GM18507 (cell line): ENCODE results near the gene LIMS2.
A peak's percentile ranks its signal among the peaks of the same experiment; 100 is the strongest.

Experiments
- DNase-seq: peaks from one replicate; pipeline ENCODE4 v3.0.0; 2011; ENCODE audit warnings: low read depth; ENCODE audit not compliant: insufficient read length; ENCODE audit errors: extremely low spot score
- FAIRE-seq: peaks from 2 replicates; lab custom pipeline; 2011; peaks lifted over from hg19 to GRCh38; lab: Jason Lieb, UNC

The LIMS2 gene

DNA sequence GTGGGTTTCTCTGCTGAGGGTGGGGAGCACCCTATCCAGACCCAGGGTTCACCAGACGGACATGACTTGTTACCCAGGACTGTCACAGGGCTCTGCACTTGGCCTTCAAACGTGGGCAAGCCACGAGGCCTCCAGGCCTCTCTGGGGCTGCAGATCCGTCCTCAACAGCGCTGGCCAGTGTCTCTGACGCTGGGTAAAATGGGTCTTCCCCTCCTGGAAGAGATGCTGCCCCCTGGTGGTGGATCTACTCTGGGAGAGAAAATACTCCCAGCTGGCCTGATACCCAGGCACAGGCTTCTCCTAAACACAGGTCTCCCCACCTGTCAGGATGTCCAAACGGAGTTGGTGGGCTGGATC is 25.7 kb downstream of the LIMS2 start:
- DNase-seq (peak; percentile 44), FAIRE-seq (peak; percentile 92)

DNA sequence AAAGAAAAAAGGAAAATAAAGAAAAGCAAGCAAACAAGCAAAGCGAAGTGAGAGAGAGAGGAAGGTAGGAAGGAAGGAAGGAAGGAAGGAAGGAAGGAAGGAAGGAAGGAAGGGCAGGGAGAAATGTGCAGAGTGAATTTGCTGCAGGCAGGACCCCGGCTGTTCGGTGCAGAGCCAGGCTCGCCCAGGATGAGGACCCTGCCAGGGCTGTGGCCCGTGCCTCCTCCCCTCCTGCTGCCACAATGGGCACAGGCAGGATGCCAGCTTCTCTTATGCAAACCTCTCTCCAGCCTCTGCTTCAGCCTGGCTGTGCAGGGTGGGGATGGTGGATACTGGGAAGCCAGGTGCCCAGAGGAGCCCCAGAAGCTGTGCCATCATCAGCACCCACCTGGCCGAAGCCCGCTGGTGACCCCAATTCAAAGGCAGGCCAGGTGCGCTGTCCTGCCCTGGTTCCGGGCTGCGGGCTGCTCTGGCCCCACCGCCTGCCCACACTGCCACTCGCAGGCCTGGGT is 26.2 kb downstream of the LIMS2 start:
- DNase-seq (no peak), FAIRE-seq (no peak)

DNA sequence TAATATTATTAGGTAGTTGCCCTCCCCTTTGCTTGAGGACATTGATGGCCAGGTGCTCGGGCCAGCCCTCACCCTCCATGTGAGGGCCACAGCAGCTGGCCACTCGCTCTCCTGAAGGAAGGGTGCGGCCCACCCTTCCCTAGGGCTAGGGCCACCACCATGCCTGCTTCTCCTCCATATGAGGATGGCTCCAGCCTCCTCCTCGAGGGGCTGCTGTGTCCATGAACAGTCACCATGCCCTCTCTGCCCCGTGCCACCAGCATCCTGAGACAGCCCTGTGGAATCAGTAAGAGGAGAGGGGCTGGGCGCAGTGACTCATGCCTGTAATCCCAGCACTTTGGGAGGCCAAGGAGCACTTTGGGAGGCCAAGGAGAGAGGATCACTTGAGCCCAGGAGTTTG is 27.0 kb downstream of the LIMS2 start:
- DNase-seq (no peak), FAIRE-seq (no peak)

DNA sequence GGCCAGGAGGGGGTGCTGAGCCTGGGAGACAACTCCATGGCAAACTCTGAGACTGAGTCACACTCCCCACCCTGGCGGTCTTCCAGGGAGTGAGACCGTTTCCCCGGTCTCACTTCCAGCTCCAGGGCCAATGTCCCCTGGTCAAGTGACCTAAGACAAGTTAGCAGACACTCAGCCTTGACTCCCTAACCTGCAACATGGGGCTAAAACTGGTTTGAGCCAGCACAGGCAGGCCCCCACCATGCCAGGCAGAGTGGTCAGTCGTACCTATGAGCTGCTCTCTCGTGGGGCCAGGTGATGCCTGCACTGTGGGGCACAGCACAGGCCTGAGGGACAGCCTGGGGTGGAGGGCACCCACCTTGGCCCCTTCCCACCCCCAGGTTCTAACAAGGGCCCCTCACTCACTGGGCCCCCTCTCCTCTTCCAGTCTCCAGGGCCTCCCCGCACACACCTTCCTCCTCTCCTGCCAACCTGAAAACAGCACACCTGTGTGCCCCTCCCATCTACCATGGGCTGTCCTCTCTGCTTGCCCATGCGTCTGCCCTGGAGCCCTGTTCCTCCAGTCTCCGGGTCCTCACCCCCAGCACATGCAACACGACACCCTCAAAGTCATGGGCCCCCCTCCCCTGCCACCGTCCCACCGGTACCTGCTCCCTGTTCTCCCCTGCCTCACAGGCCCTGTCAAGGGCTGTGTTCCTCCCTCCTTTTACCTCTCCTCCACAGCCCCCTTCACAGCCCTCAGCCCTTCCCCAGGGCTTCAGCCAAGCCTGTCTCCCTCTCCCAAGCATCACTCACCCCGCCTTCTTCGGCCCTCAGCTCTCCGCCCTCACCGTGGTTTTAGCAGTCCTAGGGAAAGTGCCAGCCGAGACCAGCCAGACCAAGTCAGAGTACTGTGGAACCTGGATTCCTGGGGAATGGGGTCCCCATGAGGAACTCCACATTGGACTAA is 27.8 kb downstream of the LIMS2 start:
- no peak for DNase-seq

DNA sequence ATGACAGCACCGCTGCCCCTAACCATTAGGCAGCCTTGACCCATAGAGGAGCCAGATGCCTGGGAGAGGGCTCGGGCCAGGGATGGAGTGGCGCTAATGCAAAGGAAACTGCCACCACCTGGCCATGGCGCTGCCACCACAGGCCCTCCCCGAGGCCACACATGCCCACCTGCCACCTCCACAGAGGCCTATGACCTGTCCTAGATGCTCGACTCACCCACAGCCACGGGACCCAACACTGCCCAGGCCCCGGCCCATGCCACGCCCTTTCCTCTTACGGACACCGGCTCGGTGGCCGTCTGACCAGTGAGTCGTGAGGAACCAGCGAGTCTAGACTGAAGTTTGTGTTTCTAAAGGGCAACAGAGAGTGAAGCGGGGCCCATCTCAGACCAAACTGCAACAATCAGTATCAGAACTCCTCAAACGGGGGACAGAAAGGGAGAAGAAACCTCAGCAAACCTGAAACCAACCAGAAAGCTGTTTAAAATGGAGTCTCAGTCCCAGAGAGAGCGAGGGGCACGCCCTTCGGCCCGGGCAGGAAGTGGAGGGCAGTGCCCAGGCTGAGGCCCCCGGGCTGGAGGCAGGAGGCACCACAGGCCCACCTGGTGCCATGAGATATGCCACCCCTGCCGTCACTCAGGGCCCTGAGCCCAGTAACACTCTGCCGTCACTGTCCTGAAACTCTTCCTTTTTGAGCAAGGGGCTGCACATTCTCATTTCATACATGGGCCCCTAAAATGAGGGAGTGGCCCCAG is 28.7 kb downstream of the LIMS2 start:
- DNase-seq (no peak), FAIRE-seq (no peak)

More for the DNA sequence above, 27.8 kb downstream of the LIMS2 start:
- no peak for FAIRE-seq

DNA sequence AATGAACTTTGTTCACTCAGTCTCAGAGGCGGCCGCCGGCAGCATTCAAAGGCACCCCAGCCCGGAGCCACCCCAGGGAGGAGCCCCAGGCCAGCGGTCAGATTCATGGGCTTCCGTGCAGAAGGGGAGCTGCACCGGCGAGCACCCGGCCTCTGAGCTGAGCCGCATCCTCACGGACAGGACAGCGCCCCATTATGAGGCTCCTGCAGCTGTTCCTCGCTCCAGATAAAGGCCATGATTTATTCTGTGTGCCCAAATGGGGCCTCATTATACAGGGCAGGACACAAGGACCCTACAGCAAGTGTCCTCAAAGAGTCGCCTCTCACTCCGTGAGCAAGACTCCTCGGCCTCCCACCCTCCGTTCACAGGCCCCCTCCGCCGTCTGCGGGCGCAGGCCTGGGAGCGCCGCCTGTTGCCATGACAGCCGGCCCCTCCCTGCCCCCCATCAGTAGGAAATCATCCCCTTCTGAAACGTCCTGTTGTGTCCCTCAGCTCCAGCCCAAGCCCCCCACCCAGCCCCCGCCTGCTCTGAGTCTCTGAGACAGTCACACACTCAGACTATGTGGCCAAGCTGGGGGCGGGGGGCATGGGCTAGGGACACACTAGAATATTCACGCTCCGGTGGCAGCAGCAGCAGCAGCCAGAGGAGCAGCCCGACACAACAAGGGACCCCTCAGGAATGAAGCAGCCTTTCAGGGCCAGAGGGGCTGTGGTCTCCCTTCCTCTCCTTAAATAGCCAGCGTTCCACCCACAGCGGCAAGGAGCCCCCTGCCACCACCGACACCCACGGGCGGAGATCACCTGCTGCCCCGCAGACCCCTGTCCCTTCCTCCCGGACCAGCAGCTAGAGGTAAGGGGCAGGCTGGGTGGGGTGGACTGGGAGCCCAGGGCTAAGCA is 29.7 kb downstream of the LIMS2 start, which contains the start of gene GPR17:
Gene GPR17, plus strand, starts transcription at position 759 of the 897 bp plus-strand sequence. CDS start 4,583 bp downstream, outside the sequence.
- FAIRE-seq (no peak), DNase-seq (no peak)

DNA sequence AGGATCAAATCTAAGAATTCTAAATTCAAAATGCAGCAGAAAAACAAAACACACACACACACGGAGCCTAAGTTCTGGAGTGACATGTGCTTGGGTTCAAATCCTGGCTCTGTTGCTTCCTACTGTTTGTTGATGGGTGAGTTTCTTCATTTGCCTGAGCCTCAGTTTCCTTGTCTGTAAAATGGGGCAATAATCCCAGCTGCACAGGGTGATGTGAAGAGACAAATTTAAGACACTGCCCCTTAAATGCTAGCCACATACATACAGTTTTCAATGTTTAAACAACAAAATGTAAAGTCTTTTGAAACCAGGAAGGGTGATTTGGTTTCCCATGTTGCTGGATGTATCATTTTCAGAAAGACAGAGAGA is 30.3 kb downstream of the LIMS2 start:
- FAIRE-seq = no peak

DNA sequence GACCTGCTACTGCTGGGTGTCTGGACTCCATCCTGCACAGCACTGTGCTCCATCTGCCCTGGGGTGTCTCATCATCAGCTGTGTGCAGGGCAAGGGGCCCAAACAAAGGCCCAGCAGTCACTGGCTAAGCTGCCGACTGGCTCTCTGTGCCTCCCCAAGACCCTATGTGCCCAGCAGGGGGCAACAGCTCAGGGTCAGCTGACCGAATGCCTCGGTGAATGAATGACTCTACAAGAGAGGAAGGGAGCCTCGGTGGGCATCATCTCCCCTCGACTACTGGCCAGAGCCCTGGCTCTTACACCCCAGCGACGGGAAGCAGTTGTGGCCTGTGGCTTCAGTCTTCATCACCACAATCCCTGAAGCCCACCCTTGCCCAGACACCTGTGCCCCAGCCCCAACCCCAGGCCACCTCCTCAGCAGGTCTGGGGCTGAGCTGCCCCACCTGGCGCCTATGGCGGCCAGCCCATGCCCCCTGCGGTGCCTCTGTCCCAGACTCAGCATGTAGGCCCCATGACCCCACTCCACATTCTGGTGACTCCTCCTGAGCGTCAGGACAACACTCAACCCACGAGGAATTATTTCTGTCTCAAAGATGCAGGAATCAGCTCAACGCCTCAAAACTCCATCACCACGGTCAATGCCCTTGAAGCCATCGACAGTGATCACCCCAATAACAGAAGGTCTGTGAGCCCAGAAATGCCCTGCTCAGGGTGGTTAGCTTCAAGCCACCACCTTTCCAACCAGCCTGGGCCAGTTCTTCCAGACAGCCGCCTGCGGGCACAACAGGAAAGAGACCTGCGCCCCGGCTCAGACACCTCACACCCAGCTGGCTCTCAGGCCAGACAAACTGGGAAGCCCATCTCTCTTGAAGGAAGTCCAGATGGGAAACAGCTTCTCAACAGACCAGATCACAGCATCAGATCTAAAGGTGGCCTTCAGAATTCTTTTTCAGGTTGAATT is 31.0 kb downstream of the LIMS2 start:
- FAIRE-seq = no peak
- no peak for DNase-seq

More for the DNA sequence above, 30.3 kb downstream of the LIMS2 start:
- DNase-seq = no peak

DNA sequence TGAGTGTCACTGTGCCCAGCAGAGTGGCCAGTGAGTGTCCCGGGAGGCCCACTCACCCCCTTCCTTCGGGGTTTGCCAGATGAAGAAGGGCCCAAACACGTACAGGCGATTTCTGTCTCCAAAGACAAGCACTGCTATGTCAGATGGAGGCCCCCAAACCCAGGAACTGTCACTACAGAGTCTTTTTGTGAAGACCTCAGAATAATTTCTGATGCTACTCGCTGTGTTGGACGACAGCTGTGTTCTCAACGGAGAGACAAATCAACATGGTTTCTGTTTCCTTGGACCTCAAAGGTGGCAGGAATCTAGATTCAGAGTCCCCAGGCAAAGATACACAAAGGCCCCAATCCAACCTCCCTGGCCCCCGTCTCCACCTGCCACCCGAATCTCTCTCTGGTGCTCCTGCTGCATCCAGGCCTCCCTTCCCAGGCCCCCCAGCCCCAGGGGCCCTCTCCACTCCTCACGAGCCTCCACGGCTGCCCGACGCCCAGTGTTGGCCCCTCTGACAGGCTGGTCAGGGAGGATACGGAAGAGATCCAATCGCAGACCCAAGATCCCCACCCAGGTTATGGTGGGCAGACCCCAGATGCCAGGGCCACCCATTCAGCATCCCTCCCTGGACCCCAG is 31.8 kb downstream of the LIMS2 start:
- FAIRE-seq = no peak

DNA sequence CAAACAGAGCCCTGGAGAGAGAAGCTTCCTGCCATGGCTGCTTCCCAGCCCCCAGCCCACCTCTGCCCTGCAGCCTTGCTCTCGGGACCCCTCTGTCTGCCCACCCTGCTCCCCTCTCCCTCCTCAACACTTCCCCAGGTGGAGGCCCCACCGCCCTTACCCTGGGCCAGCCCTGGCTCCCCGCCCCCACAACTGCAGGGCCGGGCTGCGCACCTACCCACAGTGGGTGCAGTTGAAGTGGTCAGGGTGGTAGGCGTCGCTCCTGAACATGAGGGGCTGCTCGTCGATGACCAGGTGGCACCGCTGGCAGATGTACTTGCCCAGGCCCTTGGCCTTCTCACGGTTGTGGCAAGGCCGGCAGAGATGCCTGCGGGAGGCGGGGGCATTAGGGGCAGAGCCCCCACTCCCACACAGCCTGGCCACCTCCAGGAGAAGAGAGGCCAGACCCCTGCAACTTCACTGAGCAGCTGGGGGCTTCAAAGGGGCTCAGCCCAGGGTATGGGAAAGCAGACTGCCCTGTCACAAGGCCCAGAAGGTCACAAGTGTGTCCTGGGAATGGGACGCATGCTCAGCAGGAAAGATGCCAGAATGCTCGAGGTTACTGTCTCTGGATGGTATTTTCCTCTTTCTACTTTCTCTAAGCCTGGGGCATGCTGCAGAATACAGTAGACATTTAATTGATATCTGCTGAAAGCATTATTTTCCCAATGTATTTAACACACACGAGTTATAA is 32.5 kb downstream of the LIMS2 start:
- FAIRE-seq (no peak), DNase-seq (no peak)

More for the DNA sequence above, 31.8 kb downstream of the LIMS2 start:
- no peak for DNase-seq

DNA sequence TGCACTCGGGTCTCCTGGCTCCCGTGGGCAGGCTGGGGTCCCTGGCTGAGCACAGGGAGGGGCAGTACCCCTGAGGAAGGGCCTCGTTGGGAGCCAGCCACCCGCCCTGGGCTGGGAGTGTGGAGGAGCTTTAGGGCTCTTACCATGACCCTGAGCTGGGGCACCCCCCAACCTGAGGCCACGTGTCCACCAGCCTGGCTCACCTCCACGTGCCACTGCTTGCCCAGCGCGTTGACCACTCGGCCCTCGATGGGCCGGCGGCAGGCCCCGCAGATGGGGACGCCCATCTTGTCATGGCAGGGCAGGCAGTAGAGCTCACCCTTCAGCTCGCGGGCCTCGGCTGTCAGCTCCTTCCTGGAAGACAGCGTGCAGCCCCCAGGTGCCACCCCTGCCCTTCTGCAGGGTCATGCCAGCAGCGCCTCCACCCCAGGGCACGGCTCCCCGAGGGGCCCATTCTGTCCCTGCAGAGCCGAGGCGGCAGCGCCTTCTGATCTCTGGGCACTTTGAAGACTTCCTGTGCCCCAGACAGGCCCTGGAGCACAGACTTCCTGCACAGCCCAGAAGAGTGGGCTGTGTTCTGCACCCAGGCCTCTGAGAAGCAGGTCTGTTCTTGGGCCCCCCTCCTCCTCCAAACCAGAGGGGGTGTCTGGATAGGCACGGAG is 33.4 kb downstream of the LIMS2 start:
- DNase-seq (no peak), FAIRE-seq (no peak)

DNA sequence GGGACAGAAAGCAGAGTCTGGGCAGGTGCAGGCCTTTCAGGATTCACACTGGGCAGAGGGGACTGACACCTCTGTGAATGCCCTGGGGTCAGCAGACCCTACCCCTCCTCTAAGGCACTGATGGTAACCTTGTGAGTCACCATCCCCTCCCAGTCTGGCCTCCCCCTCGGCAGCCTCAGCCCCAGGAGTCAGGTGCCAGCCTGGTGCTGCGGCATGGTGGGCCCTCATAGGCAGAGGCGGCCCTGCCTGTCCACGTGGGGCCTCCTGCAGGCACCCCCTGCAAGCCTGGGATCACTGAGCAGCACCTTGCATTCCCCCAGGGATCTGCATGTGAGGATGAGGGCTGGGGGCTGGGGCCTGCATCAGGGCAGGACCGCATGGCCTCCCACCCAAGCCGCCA is 34.2 kb downstream of the LIMS2 start:
- DNase-seq = no peak
- no peak for FAIRE-seq

DNA sequence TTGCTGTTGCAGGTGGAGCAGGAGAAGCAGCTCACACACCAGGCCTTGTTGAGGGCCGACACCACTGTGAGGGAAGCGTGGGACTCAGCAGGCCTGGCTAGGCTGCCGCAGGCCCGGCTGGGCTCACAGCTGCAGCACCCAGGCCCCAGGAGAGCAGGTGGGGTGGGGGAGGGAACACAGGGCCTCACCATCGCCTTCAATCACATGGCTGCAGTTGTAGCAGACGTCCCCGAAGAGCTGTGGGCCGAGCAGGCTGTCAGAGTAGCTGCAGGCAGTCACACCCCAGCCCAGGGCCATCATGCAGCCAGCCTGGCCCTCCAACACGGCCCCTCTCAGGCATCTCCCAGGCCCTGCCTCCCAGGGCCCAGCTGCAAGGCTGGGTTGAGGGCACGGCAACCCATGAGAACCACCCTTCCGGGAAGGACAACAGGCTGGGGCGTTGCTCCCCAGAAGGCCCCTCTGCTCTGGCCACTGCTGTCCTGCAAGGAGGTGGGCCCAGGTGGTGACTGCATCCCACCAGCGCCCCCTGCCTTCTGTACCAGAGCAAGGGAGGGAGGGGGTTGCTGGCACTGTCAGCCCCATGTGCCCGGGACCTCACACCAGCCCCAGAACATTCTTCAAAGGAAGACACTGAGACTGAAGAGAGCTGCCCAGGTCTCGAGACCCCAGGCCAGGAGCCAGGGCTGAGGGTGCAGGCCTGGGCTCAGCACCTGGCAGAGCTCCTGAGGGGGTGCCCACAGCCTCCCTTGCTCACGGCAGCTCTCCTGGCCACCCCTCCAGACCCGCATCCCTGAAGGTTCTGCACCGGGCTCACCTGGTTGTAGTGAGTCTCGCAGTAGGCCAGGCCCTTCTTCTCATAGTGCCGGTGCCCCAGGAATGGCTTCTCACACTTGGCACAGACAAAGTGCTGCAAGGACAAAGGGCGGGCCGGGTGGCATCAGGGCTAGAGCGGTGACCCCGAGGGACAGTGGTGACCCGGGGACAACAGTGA is 35.0 kb downstream of the LIMS2 start:
- FAIRE-seq (peak; percentile 12), DNase-seq (peak; percentile 42)

DNA sequence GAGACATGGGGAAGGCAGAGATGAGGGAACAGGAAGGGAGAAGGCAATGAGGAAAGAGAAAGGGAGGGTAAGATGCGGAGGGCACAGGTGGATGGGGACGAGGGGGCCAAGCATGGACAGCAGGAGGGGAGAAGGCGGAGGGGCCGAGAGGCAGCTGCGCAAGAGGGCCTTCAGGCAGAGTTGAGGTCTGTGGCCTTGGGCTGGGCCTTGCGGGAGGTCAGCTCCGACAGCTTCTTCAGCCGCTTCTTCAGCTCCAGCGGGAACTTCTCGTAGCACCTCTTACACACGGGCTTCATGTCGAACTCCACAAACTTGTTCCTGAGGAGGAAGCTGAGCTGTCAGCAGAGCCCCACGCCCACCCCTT is 36.2 kb downstream of the LIMS2 start:
- no peak for DNase-seq
- no peak for FAIRE-seq

DNA sequence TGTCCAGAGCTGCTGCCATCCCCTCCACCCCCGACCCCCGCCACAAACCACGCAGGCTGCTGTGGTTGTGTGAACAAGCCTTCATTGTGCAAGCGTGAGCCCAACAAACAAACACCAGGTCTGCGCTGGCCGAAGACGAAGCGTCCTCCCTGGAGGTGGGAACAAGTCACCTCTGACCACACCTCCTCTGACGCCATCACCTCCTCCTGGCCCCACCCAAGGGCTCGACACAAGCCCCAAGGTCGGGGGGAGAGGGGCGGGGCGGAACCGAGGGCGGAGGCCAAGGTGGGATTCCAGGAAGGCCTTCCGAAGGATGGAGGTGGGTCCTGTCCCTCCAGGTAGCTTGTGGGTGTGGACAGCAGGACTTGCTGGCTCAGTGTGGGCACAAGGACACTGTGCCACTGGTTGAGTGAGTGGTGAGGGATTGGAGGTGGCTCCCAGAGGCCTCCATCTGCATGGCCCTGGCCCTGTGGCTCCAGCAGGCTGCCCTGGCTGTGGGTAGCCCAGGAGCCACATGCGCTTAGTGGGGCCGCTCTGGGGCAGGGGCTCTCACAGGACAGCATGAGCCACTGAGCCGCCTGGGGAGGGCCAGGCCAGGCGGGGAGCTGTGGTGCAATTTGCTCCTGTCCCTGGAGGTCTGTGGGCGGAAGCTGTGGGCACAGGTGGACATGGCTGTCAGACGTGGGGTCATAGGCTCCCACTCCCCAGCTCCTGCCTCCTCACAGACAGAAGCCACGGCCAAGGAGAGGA is 36.8 kb downstream of the LIMS2 start:
- FAIRE-seq = no peak

More for the DNA sequence above, 36.8 kb downstream of the LIMS2 start:
- no peak for DNase-seq
